Hepatocyte (in vitro differentiated cells): ENCODE results near the gene NYAP2. TPM values are rescaled to one million over a fixed set of nuclear protein-coding genes. Genes with fewer than 3 reads are reported as not detected.

Experiments used
- DNase-seq: peaks from one replicate; pipeline ENCODE4 v3.0.0-alpha.2; 2016; ENCODE audit warnings: low spot score
- H2AFZ ChIP-seq: fragments of 200-600 bp; sonication (generic); 2 replicates; pipeline ENCODE4 v1.6.0; 2016; ENCODE audit warnings: antibody characterized with exemption, mild to moderate bottlenecking
- H3K27ac ChIP-seq: fragments of 200-600 bp; sonication (generic); 2 replicates; pipeline ENCODE4 v1.5.1; 2016; ENCODE audit warnings: mild to moderate bottlenecking
- H3K27me3 ChIP-seq: fragments of 200-600 bp; sonication (generic); 2 replicates; pipeline ENCODE4 v1.6.1; 2016
- H3K36me3 ChIP-seq: fragments of 200-600 bp; sonication (generic); replicated peaks from 2 replicates; pipeline ENCODE4 v1.5.1; 2016; ENCODE audit warnings: low read depth; ENCODE audit not compliant: insufficient read depth
- H3K4me1 ChIP-seq: fragments of 200-600 bp; sonication (generic); 2 replicates; pipeline ENCODE4 v1.5.1; 2016; ENCODE audit warnings: mild to moderate bottlenecking, moderate library complexity; ENCODE audit not compliant: insufficient read depth
- H3K4me2 ChIP-seq: fragments of 200-600 bp; sonication (generic); 2 replicates; pipeline ENCODE4 v1.6.0; 2016
- H3K4me3 ChIP-seq: fragments of 200-600 bp; sonication (generic); 2 replicates; pipeline ENCODE4 v1.5.1; 2016; ENCODE audit warnings: mild to moderate bottlenecking
- H3K79me2 ChIP-seq: fragments of 200-600 bp; sonication (generic); 2 replicates; pipeline ENCODE4 v1.6.0; 2017; ENCODE audit warnings: mild to moderate bottlenecking
- H3K9me2 ChIP-seq: fragments of 200-600 bp; sonication (generic); replicated peaks from 2 replicates; pipeline ENCODE4 v1.6.0; 2017; ENCODE audit warnings: mild to moderate bottlenecking; ENCODE audit not compliant: insufficient read depth
- H3K9me3 ChIP-seq: fragments of 200-600 bp; sonication (generic); 2 replicates; pipeline ENCODE4 v1.5.1; 2016; ENCODE audit warnings: low read depth, mild to moderate bottlenecking
- H4K20me1 ChIP-seq: fragments of 200-600 bp; sonication (generic); 2 replicates; pipeline ENCODE4 v1.6.0; 2016; ENCODE audit warnings: mild to moderate bottlenecking; ENCODE audit not compliant: insufficient read depth, poor library complexity, severe bottlenecking
- EZH2 ChIP-seq: fragments of 200-600 bp; sonication (generic); IDR thresholded peaks from 2 replicates; pipeline ENCODE4 v1.6.1; 2016; ENCODE audit warnings: antibody characterized with exemption, mild to moderate bottlenecking, borderline replicate concordance
- EZH2phosphoT487 ChIP-seq: fragments of 200-600 bp; sonication (generic); IDR thresholded peaks from one replicate; pipeline ENCODE4 v1.6.1; 2018; ENCODE audit warnings: antibody characterized with exemption, mild to moderate bottlenecking, low read depth, moderate library complexity; ENCODE audit not compliant: unreplicated experiment, severe bottlenecking
- WGBS: methylation state at CpG from one replicate; pipeline ENCODE4 v1.1.6; 2016; ENCODE audit warnings: low lambda C conversion rate; ENCODE audit errors: missing lambda C conversion rate; 5-methylcytosine and 5-hydroxymethylcytosine counted together
- polyA plus RNA-seq: library from polyadenylated mRNA; unstranded; fragments of >200 nt; fragmentation: Nextera tagmentation; extraction: Ambion mirVana; gene quantifications from 2 replicates; pipeline ENCODE4 v1.2.1, GENCODE V29; 2016
- total RNA-seq: library from RNA; depleted of rRNA; stranded (reverse); fragments of >200 nt; gene quantifications from 2 replicates; pipeline ENCODE4 v1.2.3, GENCODE V29; 2014
- TF ChIP-seq, protein P1 (sequence below): fragments of 200-600 bp; sonication (generic); IDR thresholded peaks from 2 replicates; pipeline ENCODE4 v1.5.1; 2016; ENCODE audit warnings: antibody characterized with exemption, mild to moderate bottlenecking; ENCODE audit not compliant: poor library complexity

The NYAP2 gene
- total and polyA plus RNA-seq, 2 experiments from 2014 or later, result 0.23 to 0.37 TPM

GRCh38 chr2:225471482-225471881 lies 72.0 kb downstream of the NYAP2 start:
- Histone ChIP-seq H3K4me3 (no peak overlapping the region), H3K4me2 (no peak overlapping the region), H3K27me3 (no peaks in the 10 kb centered on the region), H4K20me1 (no peaks in the 10 kb centered on the region), H3K9me2 (no peaks in the 10 kb centered on the region), H2AFZ (no peak overlapping the region), H3K4me1 (no peaks in the 10 kb centered on the region), H3K36me3 (no peaks in the 10 kb centered on the region), H3K79me2 (no peaks in the 10 kb centered on the region), H3K27ac (peak overlapping the region; percentile 17), H3K9me3 (no peaks in the 10 kb centered on the region)
- peak; percentile 16 for DNase-seq
- WGBS, result 36% methylated on average over 2 of the region's 2 CpGs
- TF ChIP-seq, protein P1, sequence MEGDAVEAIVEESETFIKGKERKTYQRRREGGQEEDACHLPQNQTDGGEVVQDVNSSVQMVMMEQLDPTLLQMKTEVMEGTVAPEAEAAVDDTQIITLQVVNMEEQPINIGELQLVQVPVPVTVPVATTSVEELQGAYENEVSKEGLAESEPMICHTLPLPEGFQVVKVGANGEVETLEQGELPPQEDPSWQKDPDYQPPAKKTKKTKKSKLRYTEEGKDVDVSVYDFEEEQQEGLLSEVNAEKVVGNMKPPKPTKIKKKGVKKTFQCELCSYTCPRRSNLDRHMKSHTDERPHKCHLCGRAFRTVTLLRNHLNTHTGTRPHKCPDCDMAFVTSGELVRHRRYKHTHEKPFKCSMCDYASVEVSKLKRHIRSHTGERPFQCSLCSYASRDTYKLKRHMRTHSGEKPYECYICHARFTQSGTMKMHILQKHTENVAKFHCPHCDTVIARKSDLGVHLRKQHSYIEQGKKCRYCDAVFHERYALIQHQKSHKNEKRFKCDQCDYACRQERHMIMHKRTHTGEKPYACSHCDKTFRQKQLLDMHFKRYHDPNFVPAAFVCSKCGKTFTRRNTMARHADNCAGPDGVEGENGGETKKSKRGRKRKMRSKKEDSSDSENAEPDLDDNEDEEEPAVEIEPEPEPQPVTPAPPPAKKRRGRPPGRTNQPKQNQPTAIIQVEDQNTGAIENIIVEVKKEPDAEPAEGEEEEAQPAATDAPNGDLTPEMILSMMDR, result no peak
- no peak for TF ChIP-seq EZH2
- TF ChIP-seq EZH2phosphoT487, result peak; percentile 97

DNA sequence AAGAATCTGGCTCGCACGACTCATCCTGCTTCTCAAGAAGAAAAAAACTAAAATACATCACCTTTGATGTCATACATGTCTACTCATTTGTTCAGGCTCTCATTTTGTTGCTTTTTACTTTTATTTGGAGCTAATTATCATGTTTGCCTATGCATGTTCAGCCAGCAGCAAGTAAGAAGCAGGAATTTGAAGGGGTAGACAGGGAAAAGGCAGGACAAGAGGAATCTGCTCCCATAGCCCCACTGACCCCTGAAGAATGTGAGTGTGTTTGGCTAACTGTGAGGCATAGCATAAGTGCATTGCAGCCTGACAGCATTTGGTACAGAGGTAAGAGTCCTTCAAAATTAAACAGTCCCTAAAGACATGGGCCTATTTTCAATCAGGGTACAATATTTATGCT lies 72.7 kb downstream of the NYAP2 start:
- Histone ChIP-seq H3K36me3 (no peaks in the 10 kb centered on the region), H3K27me3 (no peaks in the 10 kb centered on the region), H3K4me1 (no peaks in the 10 kb centered on the region), H4K20me1 (no peaks in the 10 kb centered on the region), H2AFZ (no peak overlapping the region), H3K27ac (no peak overlapping the region), H3K79me2 (no peaks in the 10 kb centered on the region), H3K4me2 (no peak overlapping the region), H3K9me2 (no peaks in the 10 kb centered on the region), H3K9me3 (no peaks in the 10 kb centered on the region), H3K4me3 (no peak overlapping the region)
- WGBS, result 27% methylated on average over 2 of the region's 2 CpGs
- no peak for DNase-seq
- TF ChIP-seq EZH2phosphoT487 (no peak), EZH2 (no peak)
- TF ChIP-seq, protein P1, result no peak

DNA sequence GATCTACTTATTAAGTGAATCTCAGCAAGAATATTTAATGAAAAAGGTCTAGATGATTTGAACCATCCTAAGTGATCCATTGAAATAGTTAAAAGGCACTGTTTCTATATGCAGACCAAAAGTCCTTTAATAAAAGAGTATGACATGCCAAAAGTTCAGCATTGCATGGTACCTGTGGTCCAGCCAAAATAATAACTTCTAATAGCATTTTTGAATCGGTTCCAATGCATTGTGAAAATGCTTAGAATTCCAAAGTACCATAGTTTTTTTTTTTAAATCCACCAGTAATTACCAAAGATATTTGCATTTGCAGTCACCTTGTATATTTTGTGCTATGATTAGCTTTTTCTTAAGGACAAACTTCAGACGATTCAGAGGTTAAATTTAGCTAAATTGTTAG lies 79.9 kb downstream of the NYAP2 start:
- no peak overlapping the region for H3K27ac ChIP-seq
- H2AFZ ChIP-seq, result no peak overlapping the region
- no peaks in the 10 kb centered on the region for H3K27me3 ChIP-seq
- H3K79me2 ChIP-seq, result no peaks in the 10 kb centered on the region
- TF ChIP-seq, protein P1, result no peak
- TF ChIP-seq EZH2phosphoT487, result no peak
- no peak for TF ChIP-seq EZH2
- H4K20me1 ChIP-seq, result no peaks in the 10 kb centered on the region
- H3K4me3 ChIP-seq, result no peak overlapping the region
- no peak overlapping the region for H3K4me2 ChIP-seq
- 82% methylated on average over 2 of the region's 2 CpGs for WGBS
- no peaks in the 10 kb centered on the region for H3K4me1 ChIP-seq
- H3K36me3 ChIP-seq, result no peaks in the 10 kb centered on the region
- H3K9me2 ChIP-seq, result no peaks in the 10 kb centered on the region
- DNase-seq, result no peak
- no peaks in the 10 kb centered on the region for H3K9me3 ChIP-seq

DNA sequence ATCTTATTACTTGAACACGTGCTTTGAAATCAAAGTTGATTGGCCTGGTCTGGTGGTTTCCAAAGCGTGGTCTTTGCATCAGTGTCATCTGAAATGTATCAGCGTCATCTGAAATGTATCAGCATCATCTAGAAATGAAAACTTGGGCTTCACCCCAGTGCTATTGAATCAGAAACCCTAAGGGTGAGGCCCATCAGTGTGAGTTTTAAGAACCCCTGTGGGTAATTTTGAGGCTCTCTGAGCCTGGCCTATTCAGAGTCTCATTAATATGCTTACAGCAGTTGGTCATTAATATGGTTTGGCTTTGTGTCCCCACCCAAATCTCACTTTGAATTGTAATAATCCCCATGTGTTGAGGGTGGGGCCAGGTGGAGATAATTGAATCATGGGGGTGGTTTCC lies 85.2 kb downstream of the NYAP2 start:
- no peaks in the 10 kb centered on the region for H3K9me3 ChIP-seq
- H4K20me1 ChIP-seq, result no peaks in the 10 kb centered on the region
- TF ChIP-seq EZH2 (no peak), EZH2phosphoT487 (no peak)
- TF ChIP-seq, protein P1, result no peak
- no peaks in the 10 kb centered on the region for H3K79me2 ChIP-seq
- H3K4me3 ChIP-seq, result no peak overlapping the region
- no peaks in the 10 kb centered on the region for H3K36me3 ChIP-seq
- no peaks in the 10 kb centered on the region for H3K4me1 ChIP-seq
- H3K9me2 ChIP-seq, result no peaks in the 10 kb centered on the region
- no peak overlapping the region for H3K4me2 ChIP-seq
- no peak for DNase-seq
- WGBS, result 95% methylated on average over 3 of the region's 3 CpGs
- H3K27me3 ChIP-seq, result no peaks in the 10 kb centered on the region
- H3K27ac ChIP-seq, result no peak overlapping the region
- no peak overlapping the region for H2AFZ ChIP-seq
